ENCODE measurements around the gene KDM5A.
"Not testable (repeated sequence)": the region's sequence is repeated elsewhere in the genome, so short reads cannot be mapped to it uniquely, and the experiment has no call there.

The KDM5A gene

DNA sequence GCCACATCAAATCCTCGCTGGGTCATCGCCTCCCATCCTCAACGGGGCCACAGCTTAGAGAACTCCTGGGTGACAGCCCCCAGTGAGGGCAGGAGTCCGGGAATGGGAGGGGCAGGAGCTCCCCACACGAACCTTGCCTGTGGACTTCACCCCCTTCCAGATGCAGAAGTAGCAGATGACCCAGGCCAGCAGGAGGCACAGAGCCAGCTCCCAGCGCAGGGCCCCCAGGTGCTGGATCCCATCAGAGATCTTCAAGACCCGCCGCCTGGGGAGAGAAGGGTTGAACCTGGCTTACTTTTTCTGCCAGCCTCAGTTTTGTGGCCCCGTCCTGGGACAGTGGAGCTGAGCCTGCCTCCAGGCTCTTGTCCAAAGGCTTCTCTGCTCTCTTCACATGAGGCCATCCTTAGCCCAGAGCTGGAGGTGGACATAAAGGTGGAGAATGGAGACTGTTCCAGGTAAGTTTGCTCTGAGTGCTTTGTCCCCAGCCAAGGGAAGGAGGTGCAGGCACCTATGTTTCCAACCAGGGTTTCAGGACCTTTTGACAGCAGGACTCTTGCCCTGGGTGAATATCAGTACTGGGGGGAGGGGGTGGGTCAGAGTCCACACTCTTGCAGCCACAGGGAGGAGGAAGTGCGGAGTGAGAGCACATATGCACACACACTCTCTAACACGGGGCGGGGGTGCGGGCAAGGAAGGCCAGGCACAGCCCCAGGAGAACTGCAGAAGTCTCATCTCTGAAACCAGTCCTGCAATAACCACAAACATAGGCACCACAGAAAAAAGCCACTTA, 151.9 kb downstream of the KDM5A start:
- DNase-seq, result no peak

DNA sequence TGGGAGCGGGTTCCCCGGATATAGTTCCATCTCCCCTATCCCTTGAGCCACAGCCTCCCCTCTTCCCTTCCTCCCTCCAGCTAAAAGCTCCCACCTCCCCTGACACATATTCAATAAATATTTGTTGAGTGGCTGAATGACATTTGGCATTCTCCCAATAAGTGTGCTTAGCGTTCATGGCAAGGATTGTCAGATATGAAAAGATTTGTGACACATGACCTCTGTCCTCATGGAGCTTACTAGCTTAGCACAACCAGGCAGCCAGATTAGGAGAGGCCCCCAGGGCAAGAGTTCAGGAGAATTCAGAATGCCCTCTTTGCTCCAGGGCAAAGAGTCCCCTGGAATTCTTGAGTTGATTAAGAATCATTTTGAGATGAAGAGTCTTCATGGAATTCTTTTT, 152.7 kb downstream of the KDM5A start:
- DNase-seq, result no peak

- not testable (repeated sequence) for DNase-seq
These were observed 153.2 kb downstream of the KDM5A start for GRCh38 chr12:235967-236366.

DNA sequence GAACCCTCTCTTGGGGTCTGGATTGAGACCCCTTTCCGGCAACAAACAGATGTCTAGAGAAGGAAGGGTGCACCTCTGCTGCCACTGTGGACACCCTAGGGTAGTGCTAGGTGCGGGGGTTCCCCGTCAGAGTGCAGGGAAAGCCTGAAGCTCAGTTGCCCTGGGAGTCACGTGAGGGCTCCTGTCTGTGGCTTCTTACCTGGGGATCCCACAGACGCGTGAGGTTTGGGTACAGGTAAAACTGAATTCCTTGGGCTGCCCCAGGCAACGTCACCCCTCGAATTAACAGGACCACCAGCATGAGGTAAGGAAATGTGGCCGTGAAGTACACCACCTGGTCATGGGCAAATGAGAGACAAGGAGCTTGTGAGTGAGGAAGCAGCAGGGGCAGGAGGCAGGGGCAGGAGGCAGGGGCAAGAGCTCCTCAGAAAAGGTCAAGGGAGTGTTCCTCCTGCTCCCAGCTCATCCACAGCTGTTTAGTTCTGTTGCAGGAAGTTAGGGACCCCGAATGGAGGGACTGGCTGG, 154.2 kb downstream of the KDM5A start:
- no peak for DNase-seq

DNA sequence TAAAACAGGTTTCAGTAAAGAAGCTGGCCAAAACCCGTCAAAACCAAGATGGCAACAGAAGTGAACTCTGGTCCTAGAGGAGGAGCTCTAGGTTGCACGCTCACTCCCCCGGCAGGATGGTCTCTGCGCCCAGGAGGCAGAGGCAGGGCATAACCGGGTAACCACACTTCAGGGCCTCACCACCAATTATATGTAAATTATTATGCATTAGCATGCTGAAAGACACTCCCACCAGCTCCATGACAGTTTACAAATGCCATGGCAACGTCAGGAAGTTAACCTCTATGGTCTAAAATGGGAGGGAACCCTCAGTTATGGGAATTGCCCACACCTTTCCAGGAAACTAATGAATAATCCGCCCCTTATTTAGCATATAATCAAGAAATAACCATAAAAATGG, 155.1 kb downstream of the KDM5A start:
- DNase-seq, result no peak

- DNase-seq, result no peak
These were observed 155.5 kb downstream of the KDM5A start for GRCh38 chr12:233615-233968.

GRCh38 chr12:232731-233614, 156.1 kb downstream of the KDM5A start:
- DNase-seq, result no peak

GRCh38 chr12:230925-231671, 158.0 kb downstream of the KDM5A start:
- no peak for DNase-seq
